Placental pericyte (primary cell): ENCODE data around the gene TBC1D26. TPM values are rescaled to one million over a fixed set of nuclear protein-coding genes. Genes with fewer than 3 reads are reported as not detected.

Experiments
- small RNA-seq: library from RNA; depleted of rRNA; stranded (forward); fragments of <200 nt; gene quantifications from one replicate; pipeline ENCODE3, GENCODE V24; 2012; ENCODE audit warnings: low replicate concordance
- total RNA-seq: library from RNA; depleted of rRNA; stranded (reverse); fragments of >200 nt; gene quantifications from 2 replicates; pipeline ENCODE4 v1.2.3, GENCODE V29; 2012

The TBC1D26 gene
- total RNA-seq: not detected in 2 replicates

DNA sequence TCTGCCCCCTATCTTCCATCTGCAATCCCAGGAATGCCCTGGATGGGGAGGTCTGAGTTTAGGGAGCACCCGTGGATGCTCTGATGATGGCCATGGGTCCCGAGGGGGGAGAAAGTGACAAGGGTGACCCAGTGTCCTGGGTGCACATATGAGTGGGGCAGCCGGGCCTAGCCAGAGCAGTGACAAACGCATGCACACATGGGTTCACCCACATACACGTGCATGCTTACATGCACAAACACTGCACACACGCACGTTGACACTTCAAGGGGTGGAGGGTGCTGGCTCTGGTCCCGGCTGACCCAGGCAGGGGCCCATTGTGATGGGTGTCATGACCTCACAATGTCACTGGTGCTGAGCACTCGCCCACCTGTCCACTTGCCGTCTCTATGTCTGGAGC, at the start of gene TBC1D26:
TBC1D26 (plus strand) TSS at position 384 of the 400 bp plus-strand sequence. CDS start 3,066 bp downstream, outside the sequence.

DNA sequence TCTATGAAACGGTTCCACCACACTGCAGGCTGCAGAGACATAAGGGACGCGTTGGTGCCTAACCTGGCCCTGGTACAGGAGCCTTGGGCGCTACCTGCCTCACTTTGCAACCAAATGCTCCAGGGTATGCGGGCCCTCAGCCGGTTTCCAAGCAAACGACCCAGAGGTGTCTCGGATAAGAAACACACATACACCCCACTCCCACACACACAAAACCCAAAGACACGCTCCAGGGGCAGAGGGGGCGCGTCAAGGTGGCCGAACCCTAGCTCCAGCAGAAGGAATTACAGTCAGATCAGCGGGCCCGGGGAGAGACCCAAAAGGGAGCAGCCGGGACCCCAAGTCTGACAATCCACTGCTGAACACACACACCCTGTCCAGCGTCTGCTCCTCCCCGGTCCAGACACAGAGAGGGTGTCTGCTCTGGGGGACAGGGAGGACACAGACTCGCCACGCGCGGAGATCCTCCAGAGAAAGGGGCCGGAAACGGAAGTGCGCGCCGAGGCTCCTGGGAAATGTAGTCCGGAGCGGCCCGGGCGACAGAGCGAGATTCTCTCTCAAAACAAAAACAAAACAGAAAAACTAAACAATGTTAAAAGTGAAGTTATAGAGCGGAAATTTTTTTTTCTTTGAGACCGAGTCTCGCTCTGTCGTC, 48.1 kb upstream of the TBC1D26 start, which contains the start of gene TRIM16:
TRIM16 (minus strand) TSS at position 488 of the 655 bp plus-strand sequence. CDS start 32,702 bp downstream, outside the sequence.

DNA sequence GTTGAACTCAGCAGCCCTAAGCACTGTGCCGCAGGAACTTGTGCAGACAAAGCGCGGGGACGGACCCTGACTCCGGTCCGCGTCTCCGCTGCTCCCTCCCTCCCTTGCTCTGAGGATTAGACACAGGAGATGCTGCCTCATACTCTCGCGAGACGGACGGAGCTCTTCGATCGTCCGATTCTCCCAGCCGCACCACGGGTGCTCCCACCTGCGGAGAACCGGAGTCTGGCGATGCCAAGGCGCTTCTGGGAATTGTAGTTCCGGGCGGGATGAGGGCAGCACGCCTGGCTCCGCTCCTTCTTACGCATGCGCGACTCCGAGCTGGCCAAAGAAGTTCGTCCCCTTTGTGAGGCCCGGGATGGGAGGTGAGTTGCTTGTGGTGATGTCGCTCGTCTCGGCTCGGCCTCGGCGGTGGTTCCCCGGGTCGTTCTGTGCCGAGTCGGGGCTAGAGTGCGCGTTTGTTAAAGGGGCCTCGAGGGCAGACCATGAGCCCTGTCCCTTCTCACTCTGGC, 32.6 kb upstream of the TBC1D26 start, which contains the start of gene ZNF286A:
ZNF286A (plus strand) TSS at position 340 of the 512 bp plus-strand sequence. CDS start 578 bp downstream, outside the sequence.

Small RNA genes lying within 50 kb of the gene (small RNA-seq; reads per million reads assigned to genes)
- gene AC015922.1 (not detected), gene RNA5SP436 (not detected)

Other genes starting within 250 kb of the TBC1D26 start
- gene TVP23C, start 168.8 kb upstream of the TBC1D26 start, total RNA-seq: 20.5 and 46.8 TPM in 2 replicates
- gene FBXW10B, start 112.6 kb upstream of the TBC1D26 start, total RNA-seq: 0.57 and 0.66 TPM in 2 replicates
- 53.4 and 62.4 TPM in 2 replicates for gene TRIM16, start 48.0 kb upstream of the TBC1D26 start, total RNA-seq
- 30.4 and 35.7 TPM in 2 replicates for gene ZNF286A, start 32.5 kb upstream of the TBC1D26 start, total RNA-seq
- 31.1 and 156 TPM in 2 replicates for gene ADORA2B, start 212.8 kb downstream of the TBC1D26 start, total RNA-seq